Panc1 (cell line): ENCODE results near the gene DPH6. TPM values are rescaled to one million over a fixed set of nuclear protein-coding genes. Genes with fewer than 3 reads are reported as not detected.
"Not testable (repeated sequence)": the region's sequence is repeated elsewhere in the genome, so short reads cannot be mapped to it uniquely, and the experiment has no call there.

ENCODE experiments used
- ATAC-seq: fragments of 200-7000 bp; cut with Tn5 transposase; 2 replicates; pipeline ENCODE4 v1.9.1; 2020; ENCODE audit warnings: mild to moderate bottlenecking, moderate library complexity
- BruUV-seq: library from RNA; stranded (reverse); fragments of 400-500 nt; replicated peaks from 2 replicates; lab custom pipeline; 2021; lab: Mats Ljungman, UMichigan
- CTCF ChIA-PET: fragments of 300-600 bp; sonication (Branson Sonifier 250); formaldehyde crosslinking; loops from one replicate; lab custom pipeline; 2022; ENCODE audit warnings: antibody characterized with exemption; lab: Charles Lee
- POLR2A ChIA-PET: fragments of 300-600 bp; sonication (Branson Sonifier 250); formaldehyde crosslinking; loops from one replicate; lab custom pipeline; 2022; ENCODE audit warnings: antibody characterized with exemption; lab: Charles Lee
- DNase-seq: peaks from one replicate; pipeline ENCODE4 v3.0.0-alpha.2; 2010; ENCODE audit warnings: low read depth, low spot score
- H3K27ac ChIP-seq: 2 replicates; pipeline ENCODE4 v1.5.1; 2011; ENCODE audit warnings: mild to moderate bottlenecking, low read length, inconsistent platforms
- H3K27me3 ChIP-seq: fragments of 200-500 bp; sonication (Bioruptor generic); 2 replicates; pipeline ENCODE4 v1.6.0; 2014; ENCODE audit warnings: low read length, inconsistent platforms; ENCODE audit not compliant: control insufficient read depth, insufficient read depth
- H3K36me3 ChIP-seq: fragments of 200-500 bp; sonication (Bioruptor generic); 2 replicates; pipeline ENCODE4 v1.5.1; 2014; ENCODE audit warnings: inconsistent platforms, mild to moderate bottlenecking, low read length, moderate library complexity; ENCODE audit not compliant: control insufficient read depth, insufficient read depth
- H3K4me1 ChIP-seq: 2 replicates; pipeline ENCODE4 v1.5.1; 2011; ENCODE audit warnings: inconsistent platforms, mild to moderate bottlenecking, low read length, moderate library complexity; ENCODE audit not compliant: control insufficient read depth, insufficient read depth
- H3K4me3 ChIP-seq, 2 experiments: 2 replicates each; pipeline ENCODE4 v1.5.1; 2011 to 2012; ENCODE audit warnings: low read depth in 2 of 2, low read length in 2 of 2, mild to moderate bottlenecking in 2 of 2, inconsistent platforms in 1 of 2, moderate library complexity in 1 of 2
- H3K9me3 ChIP-seq: fragments of 200-500 bp; sonication (Bioruptor generic); 2 replicates; pipeline ENCODE4 v1.5.1; 2014; ENCODE audit warnings: low read depth, mild to moderate bottlenecking, inconsistent platforms, low read length, moderate library complexity; ENCODE audit not compliant: control insufficient read depth, insufficient read depth
- CTCF ChIP-seq: fragments of 450-650 bp; IDR thresholded peaks from 2 replicates; pipeline ENCODE4 v1.5.1; 2017; ENCODE audit warnings: mild to moderate bottlenecking
- POLR2AphosphoS5 ChIP-seq: IDR thresholded peaks from 2 replicates; pipeline ENCODE4 v1.6.1; 2012; ENCODE audit warnings: mild to moderate bottlenecking, low read depth, low read length, moderate library complexity
- SIN3A ChIP-seq: IDR thresholded peaks from 2 replicates; pipeline ENCODE4 v1.6.1; 2012; ENCODE audit warnings: low read depth, mild to moderate bottlenecking, low read length, moderate library complexity, borderline replicate concordance; ENCODE audit not compliant: insufficient read depth
- TCF7L2 ChIP-seq: IDR thresholded peaks from 2 replicates; pipeline ENCODE4 v1.6.1; 2011; ENCODE audit warnings: mild to moderate bottlenecking, low read depth, low read length, inconsistent platforms
- in situ Hi-C: cut with HindIII; loops from 2 replicates; pipeline ENCODE4 v1.10.0; 2016; ENCODE audit warnings: low sequenced_read_pairs, low pct_unique_long_range_greater_than_20kb
- intact Hi-C: fragments of 100-400 bp; cut with micrococcal nuclease; formaldehyde crosslinking; loops from one replicate; pipeline ENCODE4 v1.10.0; 2022; ENCODE audit not compliant: unreplicated experiment
- total RNA-seq: library from RNA; stranded (reverse); gene quantifications from one replicate; pipeline ENCODE4 v1.2.1, GENCODE V29; 2021; ENCODE audit not compliant: unreplicated experiment
- TF ChIP-seq, protein P1 (sequence below), 2 experiments: IDR thresholded peaks; 2 replicates each; pipeline ENCODE4 v1.6.1; 2011 to 2012; ENCODE audit warnings: low read depth in 2 of 2, control low read depth in 1 of 2, low read length in 1 of 2, mild to moderate bottlenecking in 1 of 2, moderate library complexity in 1 of 2; ENCODE audit not compliant: insufficient read depth in 1 of 2

Gene DPH6
- total RNA-seq, 1 experiment from 2014 or later = 24.0 TPM

DNA sequence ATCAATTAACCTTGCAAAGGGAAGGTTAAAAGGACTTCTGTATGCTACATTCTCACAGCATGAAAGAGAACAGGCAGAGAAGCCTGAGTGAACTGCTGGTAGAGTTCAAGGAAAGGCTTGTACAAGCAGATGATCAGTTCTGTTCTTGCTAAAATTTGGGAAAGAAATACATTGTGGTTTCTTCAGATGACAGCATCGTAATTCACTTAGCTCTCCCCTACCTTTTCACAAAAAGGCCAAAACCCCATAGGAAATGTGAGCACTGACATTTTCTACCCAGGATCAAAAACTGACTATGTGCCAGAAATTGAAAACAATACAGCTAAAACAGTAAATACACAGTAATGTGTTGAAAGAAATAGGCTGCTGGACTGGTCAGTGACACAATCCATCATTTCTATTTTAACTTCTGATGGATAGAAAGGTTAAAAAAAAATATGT is 216.4 kb downstream of the DPH6 start:
- in situ Hi-C loops (no loop called here), intact Hi-C loops (no loop called here)
- ChIA-PET POLR2A (no interaction called here), CTCF (interaction anchor here (0.5 kb wide), 1 partner anchor 1553 kb away, joined by 5 read pairs; no protein-coding TSS in a partner anchor)
- ATAC-seq (no peak), DNase-seq (no peak)
- Histone ChIP-seq H3K36me3 (no peaks in the 10 kb centered on the region), H3K27ac (no peak overlapping the region), H3K27me3 (no peaks in the 10 kb centered on the region), H3K9me3 (no peaks in the 10 kb centered on the region), H3K4me3 (no peak overlapping the region), H3K4me1 (no peaks in the 10 kb centered on the region)
- TF ChIP-seq TCF7L2 (no peak), SIN3A (no peak), CTCF (no peak), POLR2AphosphoS5 (no peak)
- TF ChIP-seq, protein P1, sequence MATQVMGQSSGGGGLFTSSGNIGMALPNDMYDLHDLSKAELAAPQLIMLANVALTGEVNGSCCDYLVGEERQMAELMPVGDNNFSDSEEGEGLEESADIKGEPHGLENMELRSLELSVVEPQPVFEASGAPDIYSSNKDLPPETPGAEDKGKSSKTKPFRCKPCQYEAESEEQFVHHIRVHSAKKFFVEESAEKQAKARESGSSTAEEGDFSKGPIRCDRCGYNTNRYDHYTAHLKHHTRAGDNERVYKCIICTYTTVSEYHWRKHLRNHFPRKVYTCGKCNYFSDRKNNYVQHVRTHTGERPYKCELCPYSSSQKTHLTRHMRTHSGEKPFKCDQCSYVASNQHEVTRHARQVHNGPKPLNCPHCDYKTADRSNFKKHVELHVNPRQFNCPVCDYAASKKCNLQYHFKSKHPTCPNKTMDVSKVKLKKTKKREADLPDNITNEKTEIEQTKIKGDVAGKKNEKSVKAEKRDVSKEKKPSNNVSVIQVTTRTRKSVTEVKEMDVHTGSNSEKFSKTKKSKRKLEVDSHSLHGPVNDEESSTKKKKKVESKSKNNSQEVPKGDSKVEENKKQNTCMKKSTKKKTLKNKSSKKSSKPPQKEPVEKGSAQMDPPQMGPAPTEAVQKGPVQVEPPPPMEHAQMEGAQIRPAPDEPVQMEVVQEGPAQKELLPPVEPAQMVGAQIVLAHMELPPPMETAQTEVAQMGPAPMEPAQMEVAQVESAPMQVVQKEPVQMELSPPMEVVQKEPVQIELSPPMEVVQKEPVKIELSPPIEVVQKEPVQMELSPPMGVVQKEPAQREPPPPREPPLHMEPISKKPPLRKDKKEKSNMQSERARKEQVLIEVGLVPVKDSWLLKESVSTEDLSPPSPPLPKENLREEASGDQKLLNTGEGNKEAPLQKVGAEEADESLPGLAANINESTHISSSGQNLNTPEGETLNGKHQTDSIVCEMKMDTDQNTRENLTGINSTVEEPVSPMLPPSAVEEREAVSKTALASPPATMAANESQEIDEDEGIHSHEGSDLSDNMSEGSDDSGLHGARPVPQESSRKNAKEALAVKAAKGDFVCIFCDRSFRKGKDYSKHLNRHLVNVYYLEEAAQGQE (IDR thresholded peaks at IDR 0.05; ENCODE audit: insufficient read depth in 1 of 2, low read depth in 2 of 2, low read length in 1 of 2) = no peak
- BruUV-seq = no TSS peak

- intact Hi-C loops, H3K27me3 ChIP-seq, in situ Hi-C loops, H3K4me3 ChIP-seq, DNase-seq, H3K36me3 ChIP-seq, POLR2A ChIA-PET, ATAC-seq, BruUV-seq, H3K4me1 ChIP-seq, H3K9me3 ChIP-seq, H3K27ac ChIP-seq: not testable (repeated sequence)
- CTCF ChIA-PET = interaction anchor here (0.5 kb wide), 1 partner anchor 1554 kb away, joined by 5 read pairs; no protein-coding TSS in a partner anchor
Observed at GRCh38 chr15:35328836-35329235, 217.1 kb downstream of the DPH6 start.

DNA sequence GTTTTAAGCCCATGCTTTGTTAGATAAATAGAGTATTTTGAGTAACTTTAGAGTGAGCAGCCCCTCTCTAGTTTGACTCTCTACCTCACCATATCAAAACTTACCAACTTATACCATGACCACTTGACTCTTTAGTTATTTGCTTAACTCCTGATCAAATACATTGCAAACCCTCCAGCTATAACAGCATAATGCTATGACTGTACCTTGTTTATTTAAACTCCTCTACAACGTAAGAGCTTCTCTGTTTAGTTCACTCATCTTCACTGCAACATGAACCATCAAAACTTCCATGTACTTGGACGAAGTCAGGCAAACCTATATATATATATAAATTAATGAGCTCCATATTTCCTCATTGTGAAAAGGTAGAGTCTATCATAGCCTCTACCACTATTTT is 218.2 kb downstream of the DPH6 start:
- intact Hi-C loops (no loop called here), in situ Hi-C loops (no loop called here)
- no peaks in the 10 kb centered on the region for H3K9me3 ChIP-seq
- CTCF ChIA-PET = no interaction called here
- BruUV-seq = no TSS peak
- no peak for TF ChIP-seq TCF7L2
- TF ChIP-seq, protein P1 (IDR thresholded peaks at IDR 0.05; ENCODE audit: insufficient read depth in 1 of 2, low read depth in 2 of 2, low read length in 1 of 2) = no peak
- no peak for TF ChIP-seq CTCF
- TF ChIP-seq POLR2AphosphoS5 = no peak
- TF ChIP-seq SIN3A = no peak
- no peak overlapping the region for H3K4me3 ChIP-seq
- no peaks in the 10 kb centered on the region for H3K36me3 ChIP-seq
- no peaks in the 10 kb centered on the region for H3K27me3 ChIP-seq
- ATAC-seq = no peak
- POLR2A ChIA-PET = no interaction called here
- peak overlapping the region; percentile 2; the same call in 1 of the 2 replicates for H3K27ac ChIP-seq
- no peak for DNase-seq
- no peaks in the 10 kb centered on the region for H3K4me1 ChIP-seq
